GM19238 (cell line): ENCODE data around the gene MCM3AP.

ENCODE experiments used
- DNase-seq: peaks from one replicate; pipeline ENCODE4 v3.0.0; 2011; ENCODE audit warnings: low spot score; ENCODE audit not compliant: insufficient read length

The MCM3AP gene

GRCh38 chr21:46273341-46273740 is 12.1 kb downstream of the MCM3AP start:
- DNase-seq = no peak

- DNase-seq = no peak
Observed at GRCh38 chr21:46269466-46269865, 15.9 kb downstream of the MCM3AP start.

- no peak for DNase-seq
Observed at GRCh38 chr21:46268371-46268770, 17.0 kb downstream of the MCM3AP start.

GRCh38 chr21:46266946-46267345 is 18.5 kb downstream of the MCM3AP start:
- DNase-seq = no peak

- DNase-seq = no peak
Observed at GRCh38 chr21:46265736-46266525, 19.5 kb downstream of the MCM3AP start.

GRCh38 chr21:46264690-46265144 is 20.7 kb downstream of the MCM3AP start:
- no peak for DNase-seq

GRCh38 chr21:46264046-46264689 is 21.2 kb downstream of the MCM3AP start:
- DNase-seq = no peak

- no peak for DNase-seq
Observed at GRCh38 chr21:46256501-46256994, 28.9 kb downstream of the MCM3AP start.

- DNase-seq = no peak
Observed at GRCh38 chr21:46255758-46256337, 29.6 kb downstream of the MCM3AP start.

GRCh38 chr21:46255166-46255565 is 30.2 kb downstream of the MCM3AP start:
- no peak for DNase-seq

- peak; percentile 61 for DNase-seq
Observed at GRCh38 chr21:46254208-46254975, 31.0 kb downstream of the MCM3AP start.

GRCh38 chr21:46253610-46254124 is 31.7 kb downstream of the MCM3AP start:
- DNase-seq = peak; percentile 22

- DNase-seq = no peak
Observed at GRCh38 chr21:46252840-46253239, 32.6 kb downstream of the MCM3AP start.

GRCh38 chr21:46250146-46250725 is 35.2 kb downstream of the MCM3AP start:
- no peak for DNase-seq

GRCh38 chr21:46248827-46249226 is 36.6 kb downstream of the MCM3AP start:
- no peak for DNase-seq

GRCh38 chr21:46248422-46248782 is 37.0 kb downstream of the MCM3AP start:
- DNase-seq = no peak

GRCh38 chr21:46247699-46248421 is 37.6 kb downstream of the MCM3AP start:
- no peak for DNase-seq

GRCh38 chr21:46246345-46246744 is 39.1 kb downstream of the MCM3AP start:
- DNase-seq = no peak

GRCh38 chr21:46245213-46245915 is 40.0 kb downstream of the MCM3AP start:
- no peak for DNase-seq

- no peak for DNase-seq
Observed at GRCh38 chr21:46244602-46245001, 40.8 kb downstream of the MCM3AP start.
